ENCODE results near the gene SLC25A31. TPM values are rescaled to one million over a fixed set of nuclear protein-coding genes. Genes with fewer than 3 reads are reported as not detected.
A peak's percentile ranks its signal among the peaks of the same experiment; 100 is the strongest.

SLC25A31 gene
- total and polyA plus RNA-seq, 10 of the 15 experiments (the other 5 are each of a cell fraction or from before 2014, with no cell fraction given) = not detected

DNA sequence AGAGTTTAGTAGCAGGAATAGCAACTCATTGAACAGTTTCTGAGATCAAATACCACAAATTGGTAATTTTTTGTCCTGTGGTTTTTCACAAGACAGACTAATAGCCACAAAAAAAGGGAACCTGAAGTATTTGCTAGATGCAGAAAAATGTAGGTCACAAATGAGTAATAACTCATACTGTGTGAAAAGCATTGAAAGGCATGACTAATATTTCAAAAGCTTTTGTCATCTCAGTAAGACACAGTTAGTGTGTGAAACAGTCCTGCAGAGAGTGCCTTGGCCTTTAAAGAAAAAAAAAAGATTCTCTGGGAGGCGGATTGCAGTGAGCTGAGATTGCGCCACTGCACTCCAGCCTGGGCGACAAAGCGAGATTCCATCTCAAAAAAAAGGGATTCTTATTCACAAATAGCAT lies 31.4 kb upstream of the SLC25A31 start (continued):
- TF ChIP-seq, protein P1, sequence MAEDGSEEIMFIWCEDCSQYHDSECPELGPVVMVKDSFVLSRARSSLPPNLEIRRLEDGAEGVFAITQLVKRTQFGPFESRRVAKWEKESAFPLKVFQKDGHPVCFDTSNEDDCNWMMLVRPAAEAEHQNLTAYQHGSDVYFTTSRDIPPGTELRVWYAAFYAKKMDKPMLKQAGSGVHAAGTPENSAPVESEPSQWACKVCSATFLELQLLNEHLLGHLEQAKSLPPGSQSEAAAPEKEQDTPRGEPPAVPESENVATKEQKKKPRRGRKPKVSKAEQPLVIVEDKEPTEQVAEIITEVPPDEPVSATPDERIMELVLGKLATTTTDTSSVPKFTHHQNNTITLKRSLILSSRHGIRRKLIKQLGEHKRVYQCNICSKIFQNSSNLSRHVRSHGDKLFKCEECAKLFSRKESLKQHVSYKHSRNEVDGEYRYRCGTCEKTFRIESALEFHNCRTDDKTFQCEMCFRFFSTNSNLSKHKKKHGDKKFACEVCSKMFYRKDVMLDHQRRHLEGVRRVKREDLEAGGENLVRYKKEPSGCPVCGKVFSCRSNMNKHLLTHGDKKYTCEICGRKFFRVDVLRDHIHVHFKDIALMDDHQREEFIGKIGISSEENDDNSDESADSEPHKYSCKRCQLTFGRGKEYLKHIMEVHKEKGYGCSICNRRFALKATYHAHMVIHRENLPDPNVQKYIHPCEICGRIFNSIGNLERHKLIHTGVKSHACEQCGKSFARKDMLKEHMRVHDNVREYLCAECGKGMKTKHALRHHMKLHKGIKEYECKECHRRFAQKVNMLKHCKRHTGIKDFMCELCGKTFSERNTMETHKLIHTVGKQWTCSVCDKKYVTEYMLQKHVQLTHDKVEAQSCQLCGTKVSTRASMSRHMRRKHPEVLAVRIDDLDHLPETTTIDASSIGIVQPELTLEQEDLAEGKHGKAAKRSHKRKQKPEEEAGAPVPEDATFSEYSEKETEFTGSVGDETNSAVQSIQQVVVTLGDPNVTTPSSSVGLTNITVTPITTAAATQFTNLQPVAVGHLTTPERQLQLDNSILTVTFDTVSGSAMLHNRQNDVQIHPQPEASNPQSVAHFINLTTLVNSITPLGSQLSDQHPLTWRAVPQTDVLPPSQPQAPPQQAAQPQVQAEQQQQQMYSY (CRISPR knock-in tag; IDR thresholded peaks at IDR 0.05) = no peak
- TF ChIP-seq CREB1 (IDR thresholded peaks at IDR 0.05; ENCODE audit: low read depth) (peak; percentile 66), PML (IDR thresholded peaks at IDR 0.05; ENCODE audit: low read length) (peak; percentile 76; the same call in 1 of the 2 replicates), NR2C1 (IDR thresholded peaks at IDR 0.05) (no peak), GATAD2B (conservative IDR thresholded peaks at IDR 0.05; ENCODE audit: low read depth) (peak; percentile 62; the same call in 1 of the 2 replicates), CHD2 (IDR thresholded peaks at IDR 0.05; ENCODE audit: borderline replicate concordance, low read depth, low read length) (peak; percentile 54; the same call in 1 of the 2 replicates), NBN (IDR thresholded peaks at IDR 0.05) (peak; percentile 83), KLF5 (IDR thresholded peaks at IDR 0.05; ENCODE audit: partially characterized antibody) (no peak), TCF7 (IDR thresholded peaks at IDR 0.05; ENCODE audit: borderline replicate concordance) (peak; percentile 83), CBX5 (IDR thresholded peaks at IDR 0.05; ENCODE audit: low read depth) (peak; percentile 94), CBX3 (IDR thresholded peaks at IDR 0.05; ENCODE audit: borderline replicate concordance, low read depth) (no peak), BHLHE40 (IDR thresholded peaks at IDR 0.05; ENCODE audit: borderline replicate concordance in 1 of 2, low read depth in 2 of 2, low read length in 1 of 2) (peak; percentile 50 to 51; a peak in 1 of 4 replicates), HDAC2 (IDR thresholded peaks at IDR 0.05) (no peak), RCOR1 (conservative IDR thresholded peaks at IDR 0.05; ENCODE audit: low read depth, low read length) (peak; percentile 87; the same call in 1 of the 2 replicates), MYC (IDR thresholded peaks at IDR 0.05; ENCODE audit: insufficient read depth, insufficient read length, insufficient replicate concordance, low read length, severe bottlenecking) (no peak), SREBF1 (IDR thresholded peaks at IDR 0.05; ENCODE audit: low read length) (no peak)
- TF ChIP-seq, protein P2, sequence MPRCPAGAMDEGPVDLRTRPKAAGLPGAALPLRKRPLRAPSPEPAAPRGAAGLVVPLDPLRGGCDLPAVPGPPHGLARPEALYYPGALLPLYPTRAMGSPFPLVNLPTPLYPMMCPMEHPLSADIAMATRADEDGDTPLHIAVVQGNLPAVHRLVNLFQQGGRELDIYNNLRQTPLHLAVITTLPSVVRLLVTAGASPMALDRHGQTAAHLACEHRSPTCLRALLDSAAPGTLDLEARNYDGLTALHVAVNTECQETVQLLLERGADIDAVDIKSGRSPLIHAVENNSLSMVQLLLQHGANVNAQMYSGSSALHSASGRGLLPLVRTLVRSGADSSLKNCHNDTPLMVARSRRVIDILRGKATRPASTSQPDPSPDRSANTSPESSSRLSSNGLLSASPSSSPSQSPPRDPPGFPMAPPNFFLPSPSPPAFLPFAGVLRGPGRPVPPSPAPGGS (IDR thresholded peaks at IDR 0.05; ENCODE audit: borderline replicate concordance, insufficient read depth, low read depth, low read length, poor library complexity, severe bottlenecking) = peak; percentile 56
- TF ChIP-seq, protein P3, sequence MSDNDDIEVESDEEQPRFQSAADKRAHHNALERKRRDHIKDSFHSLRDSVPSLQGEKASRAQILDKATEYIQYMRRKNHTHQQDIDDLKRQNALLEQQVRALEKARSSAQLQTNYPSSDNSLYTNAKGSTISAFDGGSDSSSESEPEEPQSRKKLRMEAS (IDR thresholded peaks at IDR 0.05; ENCODE audit: low read depth, low read length) = no peak
- TF ChIP-seq, protein P4, sequence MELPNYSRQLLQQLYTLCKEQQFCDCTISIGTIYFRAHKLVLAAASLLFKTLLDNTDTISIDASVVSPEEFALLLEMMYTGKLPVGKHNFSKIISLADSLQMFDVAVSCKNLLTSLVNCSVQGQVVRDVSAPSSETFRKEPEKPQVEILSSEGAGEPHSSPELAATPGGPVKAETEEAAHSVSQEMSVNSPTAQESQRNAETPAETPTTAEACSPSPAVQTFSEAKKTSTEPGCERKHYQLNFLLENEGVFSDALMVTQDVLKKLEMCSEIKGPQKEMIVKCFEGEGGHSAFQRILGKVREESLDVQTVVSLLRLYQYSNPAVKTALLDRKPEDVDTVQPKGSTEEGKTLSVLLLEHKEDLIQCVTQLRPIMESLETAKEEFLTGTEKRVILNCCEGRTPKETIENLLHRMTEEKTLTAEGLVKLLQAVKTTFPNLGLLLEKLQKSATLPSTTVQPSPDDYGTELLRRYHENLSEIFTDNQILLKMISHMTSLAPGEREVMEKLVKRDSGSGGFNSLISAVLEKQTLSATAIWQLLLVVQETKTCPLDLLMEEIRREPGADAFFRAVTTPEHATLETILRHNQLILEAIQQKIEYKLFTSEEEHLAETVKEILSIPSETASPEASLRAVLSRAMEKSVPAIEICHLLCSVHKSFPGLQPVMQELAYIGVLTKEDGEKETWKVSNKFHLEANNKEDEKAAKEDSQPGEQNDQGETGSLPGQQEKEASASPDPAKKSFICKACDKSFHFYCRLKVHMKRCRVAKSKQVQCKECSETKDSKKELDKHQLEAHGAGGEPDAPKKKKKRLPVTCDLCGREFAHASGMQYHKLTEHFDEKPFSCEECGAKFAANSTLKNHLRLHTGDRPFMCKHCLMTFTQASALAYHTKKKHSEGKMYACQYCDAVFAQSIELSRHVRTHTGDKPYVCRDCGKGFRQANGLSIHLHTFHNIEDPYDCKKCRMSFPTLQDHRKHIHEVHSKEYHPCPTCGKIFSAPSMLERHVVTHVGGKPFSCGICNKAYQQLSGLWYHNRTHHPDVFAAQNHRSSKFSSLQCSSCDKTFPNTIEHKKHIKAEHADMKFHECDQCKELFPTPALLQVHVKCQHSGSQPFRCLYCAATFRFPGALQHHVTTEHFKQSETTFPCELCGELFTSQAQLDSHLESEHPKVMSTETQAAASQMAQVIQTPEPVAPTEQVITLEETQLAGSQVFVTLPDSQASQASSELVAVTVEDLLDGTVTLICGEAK (IDR thresholded peaks at IDR 0.05; ENCODE audit: borderline replicate concordance) = no peak
- TF ChIP-seq, protein P5, sequence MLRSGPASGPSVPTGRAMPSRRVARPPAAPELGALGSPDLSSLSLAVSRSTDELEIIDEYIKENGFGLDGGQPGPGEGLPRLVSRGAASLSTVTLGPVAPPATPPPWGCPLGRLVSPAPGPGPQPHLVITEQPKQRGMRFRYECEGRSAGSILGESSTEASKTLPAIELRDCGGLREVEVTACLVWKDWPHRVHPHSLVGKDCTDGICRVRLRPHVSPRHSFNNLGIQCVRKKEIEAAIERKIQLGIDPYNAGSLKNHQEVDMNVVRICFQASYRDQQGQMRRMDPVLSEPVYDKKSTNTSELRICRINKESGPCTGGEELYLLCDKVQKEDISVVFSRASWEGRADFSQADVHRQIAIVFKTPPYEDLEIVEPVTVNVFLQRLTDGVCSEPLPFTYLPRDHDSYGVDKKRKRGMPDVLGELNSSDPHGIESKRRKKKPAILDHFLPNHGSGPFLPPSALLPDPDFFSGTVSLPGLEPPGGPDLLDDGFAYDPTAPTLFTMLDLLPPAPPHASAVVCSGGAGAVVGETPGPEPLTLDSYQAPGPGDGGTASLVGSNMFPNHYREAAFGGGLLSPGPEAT (IDR thresholded peaks at IDR 0.05; ENCODE audit: low read depth) = peak; percentile 92

All from GM12878 (cell line).